ENCODE results near the gene KCTD11. TPM values are rescaled to one million over a fixed set of nuclear protein-coding genes. Genes with fewer than 3 reads are reported as not detected.

Gene KCTD11
- total and polyA plus RNA-seq, 2 donors (not counting 1 experiment from before 2014, with no cell fraction given) = 4.3 to 13.4 TPM

- POLR2A ChIA-PET = no interaction called here
Observed at GRCh38 chr17:7367083-7367482, 15.1 kb downstream of the KCTD11 start.

More at GRCh38 chr17:7367083-7367482, 15.1 kb downstream of the KCTD11 start:
- Mint-ChIP-seq H3K27ac (no peak overlapping the region), H3K4me3 (no peak overlapping the region), H3K4me1 (no peaks in the 10 kb centered on the region), H3K9me3 (ENCODE audit: insufficient read depth) (no peaks in the 10 kb centered on the region), H3K27me3 (peaks cover 3% of the 10 kb centered on the region)
- ATAC-seq (ENCODE audit: low read depth) = no peak
- Histone ChIP-seq H3K4me3 (ENCODE audit: control extremely low read depth in 1 of 5, extremely low read depth in 1 of 5, insufficient read depth in 1 of 5, low read depth in 2 of 5, low read length in 4 of 5) (no peak overlapping the region), H3K36me3 (replicated peaks in 1 of 2; ENCODE audit: control extremely low read depth in 1 of 2, control insufficient read depth in 1 of 2, extremely low read depth in 1 of 2, insufficient read depth in 2 of 2, low read length in 1 of 2) (no peaks in the 10 kb centered on the region), H3K27me3 (replicated peaks in 1 of 4; ENCODE audit: control extremely low read depth in 1 of 4, control insufficient read depth in 3 of 4, insufficient read depth in 4 of 4, low read length in 3 of 4) (peaks cover 0 to 5% (median 0%) of the 10 kb centered on the region in 4 experiments), H3K4me2 (replicated peaks; ENCODE audit: low read depth, low read length, poor library complexity, severe bottlenecking) (no peak overlapping the region), H3K4me1 (ENCODE audit: control insufficient read depth in 2 of 2, insufficient read depth in 2 of 2, low read length in 2 of 2) (no peaks in the 10 kb centered on the region), H3K9ac (ENCODE audit: low read length) (no peak overlapping the region), H3K79me2 (ENCODE audit: control insufficient read depth, insufficient read depth, low read length) (no peaks in the 10 kb centered on the region), H3K9me3 (ENCODE audit: control extremely low read depth in 1 of 3, control insufficient read depth in 2 of 3, insufficient read depth in 1 of 3, low read length in 2 of 3) (no peaks in the 10 kb centered on the region), H2AFZ (ENCODE audit: insufficient read depth, low read depth, low read length, poor library complexity, severe bottlenecking) (no peak overlapping the region), H3K27ac (ENCODE audit: low read length in 2 of 2) (no peak overlapping the region), H4K20me1 (ENCODE audit: control insufficient read depth, insufficient read depth, low read length, poor library complexity, severe bottlenecking) (no peaks in the 10 kb centered on the region)
- intact Hi-C loops (cut with micrococcal nuclease) = no loop called here
- CTCF ChIA-PET = interaction anchor here (0.9 kb wide), 1 partner anchor 12 kb away, joined by 3 read pairs; the partner anchor contains the start of gene TMEM95
- DNase-seq = no peak
- TF ChIP-seq EZH2 (IDR thresholded peaks at IDR 0.05; ENCODE audit: borderline replicate concordance, insufficient read depth, low read depth, low read length, poor library complexity, severe bottlenecking) (no peak), CTCF (IDR thresholded peaks at IDR 0.05) (no peak)
- 89% methylated on average over 6 of the region's 8 CpGs for WGBS (ENCODE audit: insufficient coverage)
